NB4 (cell line): ENCODE data around the gene THOC6.

ENCODE experiments used
- CTCF ChIP-seq: IDR thresholded peaks from one replicate; pipeline ENCODE4 v1.5.1; 2012; ENCODE audit warnings: low read depth, low read length
- MAX ChIP-seq: IDR thresholded peaks from 2 replicates; pipeline ENCODE4 v1.6.1; 2011; ENCODE audit warnings: low read depth, low read length
- MYC ChIP-seq: IDR thresholded peaks from 2 replicates; pipeline ENCODE4 v1.6.1; 2011; ENCODE audit warnings: low read depth, low read length
- POLR2A ChIP-seq: IDR thresholded peaks from 2 replicates; pipeline ENCODE4 v1.6.1; 2011; ENCODE audit warnings: mild to moderate bottlenecking; ENCODE audit not compliant: insufficient read length; ENCODE audit errors: extremely low read depth

GRCh38 chr16:3021449-3022207 is 2.2 kb upstream of the THOC6 start:
- TF ChIP-seq POLR2A = no peak
- peak; percentile 23 for TF ChIP-seq CTCF
- TF ChIP-seq MAX = no peak
- no peak for TF ChIP-seq MYC
